Measurements from ENCODE around the gene C6orf120.

DNA sequence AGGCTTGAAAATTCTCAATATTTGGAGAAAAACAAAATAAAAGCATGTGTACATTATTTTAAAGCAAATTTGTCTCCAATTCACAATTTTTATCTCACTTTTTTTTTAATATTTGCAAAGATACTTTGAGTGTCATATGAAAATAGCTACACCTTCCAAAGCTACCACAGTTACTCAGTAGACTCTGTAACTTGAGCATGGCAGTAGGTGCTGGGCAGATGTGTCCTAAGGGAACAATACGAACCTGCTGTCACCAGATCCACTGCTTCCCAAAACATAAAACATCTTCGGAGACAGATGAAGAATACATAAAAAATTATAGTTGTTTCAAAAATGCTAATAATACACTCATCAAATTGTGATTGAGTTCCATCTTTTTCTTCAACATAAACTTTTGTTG lies 10.7 kb upstream of the C6orf120 start:
- TF ChIP-seq CTCF (IDR thresholded peaks at IDR 0.05; ENCODE audit: low read depth, low read length, poor library complexity, severe bottlenecking) (no peak), EZH2phosphoT487 (IDR thresholded peaks at IDR 0.05; ENCODE audit: borderline replicate concordance, low read length) (no peak)
